ENCODE results near the gene SH3GL1. TPM values are rescaled to one million over a fixed set of nuclear protein-coding genes. Genes with fewer than 3 reads are reported as not detected.
A peak's percentile ranks its signal among the peaks of the same experiment; 100 is the strongest.

SH3GL1 gene
- polyA plus RNA-seq, 1 experiment = 40.2 TPM

DNA sequence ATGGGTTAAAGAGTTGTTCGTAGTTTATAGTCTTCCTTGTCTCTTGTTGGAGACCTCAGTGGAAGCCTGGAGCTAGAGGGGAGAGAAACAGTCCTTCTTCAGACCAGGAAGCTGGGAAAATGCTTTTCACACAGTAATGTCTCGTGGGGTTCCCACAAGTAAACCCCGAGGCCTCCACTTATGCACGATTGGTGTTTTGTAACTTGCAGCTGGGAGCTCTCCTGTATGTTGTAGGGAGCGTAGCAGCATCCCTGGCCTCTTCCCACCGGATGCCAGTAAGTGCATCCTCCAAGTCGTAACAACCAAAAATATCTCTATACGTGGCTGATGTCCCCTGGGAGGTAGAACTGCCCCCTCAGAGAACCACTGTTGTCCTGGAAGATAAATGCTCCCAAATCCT, 5.6 kb upstream of the SH3GL1 start:
- CTCF ChIA-PET = no interaction called here
- no peaks in the 10 kb centered on the region for H3K9me3 ChIP-seq (ENCODE audit: control insufficient read depth, insufficient read depth, low read length)
- TF ChIP-seq, protein P1, sequence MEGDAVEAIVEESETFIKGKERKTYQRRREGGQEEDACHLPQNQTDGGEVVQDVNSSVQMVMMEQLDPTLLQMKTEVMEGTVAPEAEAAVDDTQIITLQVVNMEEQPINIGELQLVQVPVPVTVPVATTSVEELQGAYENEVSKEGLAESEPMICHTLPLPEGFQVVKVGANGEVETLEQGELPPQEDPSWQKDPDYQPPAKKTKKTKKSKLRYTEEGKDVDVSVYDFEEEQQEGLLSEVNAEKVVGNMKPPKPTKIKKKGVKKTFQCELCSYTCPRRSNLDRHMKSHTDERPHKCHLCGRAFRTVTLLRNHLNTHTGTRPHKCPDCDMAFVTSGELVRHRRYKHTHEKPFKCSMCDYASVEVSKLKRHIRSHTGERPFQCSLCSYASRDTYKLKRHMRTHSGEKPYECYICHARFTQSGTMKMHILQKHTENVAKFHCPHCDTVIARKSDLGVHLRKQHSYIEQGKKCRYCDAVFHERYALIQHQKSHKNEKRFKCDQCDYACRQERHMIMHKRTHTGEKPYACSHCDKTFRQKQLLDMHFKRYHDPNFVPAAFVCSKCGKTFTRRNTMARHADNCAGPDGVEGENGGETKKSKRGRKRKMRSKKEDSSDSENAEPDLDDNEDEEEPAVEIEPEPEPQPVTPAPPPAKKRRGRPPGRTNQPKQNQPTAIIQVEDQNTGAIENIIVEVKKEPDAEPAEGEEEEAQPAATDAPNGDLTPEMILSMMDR (IDR thresholded peaks at IDR 0.05; ENCODE audit: low read depth, low read length) = no peak
- no peak overlapping the region for H3K4me3 ChIP-seq (ENCODE audit: low read depth, low read length)
- no peak overlapping the region for H3K27ac ChIP-seq (ENCODE audit: low read depth, low read length)
- no peaks in the 10 kb centered on the region for H3K27me3 ChIP-seq (ENCODE audit: control insufficient read depth, insufficient read depth, low read length)
- DNase-seq (ENCODE audit: low read depth, low spot score) = no peak
- POLR2A ChIA-PET = no interaction called here

DNA sequence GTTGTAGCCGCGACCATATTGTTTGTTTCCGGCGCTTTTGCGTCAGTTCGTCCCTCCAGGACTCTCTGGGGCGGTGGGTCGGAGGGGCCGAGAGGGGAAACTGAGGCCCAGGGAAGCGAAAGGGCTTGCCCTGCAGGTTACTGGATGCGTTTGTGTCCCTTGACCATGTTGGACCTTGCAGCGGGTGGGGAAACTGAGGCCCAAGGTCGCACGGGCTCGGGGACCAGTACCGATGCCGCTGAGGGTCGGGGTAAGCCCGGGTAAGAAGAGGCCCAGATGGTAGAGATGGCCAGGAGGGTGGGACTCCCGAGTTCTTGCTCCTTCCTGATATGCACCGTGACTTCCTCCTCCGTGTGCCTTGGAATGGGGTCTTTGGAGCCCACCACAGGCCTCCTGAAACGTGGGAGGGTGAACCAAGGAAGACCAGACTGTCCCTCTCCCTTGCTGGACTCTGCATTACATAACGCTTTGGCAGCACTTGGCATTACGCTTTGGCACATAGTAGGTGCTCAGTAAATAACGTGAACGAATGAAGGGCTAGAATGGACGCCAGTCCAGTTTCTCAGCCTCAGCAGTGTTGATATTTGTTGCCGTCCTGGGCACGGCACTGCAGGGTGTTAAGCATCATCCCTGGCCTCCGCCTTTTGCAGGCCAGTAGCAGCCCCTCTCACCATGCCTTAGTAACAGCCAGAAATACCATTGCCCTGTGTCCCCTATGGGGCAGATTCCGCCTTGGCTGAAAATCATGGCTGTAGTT, 2.8 kb upstream of the SH3GL1 start:
- no peak for DNase-seq (ENCODE audit: low read depth, low spot score)
- ChIA-PET CTCF (interaction anchor here (1.1 kb wide), 1 partner anchor 26 kb away, joined by 3 read pairs; no protein-coding TSS in a partner anchor), POLR2A (interaction anchor here (1.2 kb wide), 1 partner anchor 11 kb away, joined by 8 read pairs; no protein-coding TSS in a partner anchor)
- H3K27ac ChIP-seq (ENCODE audit: low read depth, low read length) = no peak overlapping the region
- H3K9me3 ChIP-seq (ENCODE audit: control insufficient read depth, insufficient read depth, low read length) = no peaks in the 10 kb centered on the region
- no peaks in the 10 kb centered on the region for H3K27me3 ChIP-seq (ENCODE audit: control insufficient read depth, insufficient read depth, low read length)
- TF ChIP-seq, protein P1 (IDR thresholded peaks at IDR 0.05; ENCODE audit: low read depth, low read length) = no peak
- H3K4me3 ChIP-seq (ENCODE audit: low read depth, low read length) = peak overlapping the region; percentile 85

DNA sequence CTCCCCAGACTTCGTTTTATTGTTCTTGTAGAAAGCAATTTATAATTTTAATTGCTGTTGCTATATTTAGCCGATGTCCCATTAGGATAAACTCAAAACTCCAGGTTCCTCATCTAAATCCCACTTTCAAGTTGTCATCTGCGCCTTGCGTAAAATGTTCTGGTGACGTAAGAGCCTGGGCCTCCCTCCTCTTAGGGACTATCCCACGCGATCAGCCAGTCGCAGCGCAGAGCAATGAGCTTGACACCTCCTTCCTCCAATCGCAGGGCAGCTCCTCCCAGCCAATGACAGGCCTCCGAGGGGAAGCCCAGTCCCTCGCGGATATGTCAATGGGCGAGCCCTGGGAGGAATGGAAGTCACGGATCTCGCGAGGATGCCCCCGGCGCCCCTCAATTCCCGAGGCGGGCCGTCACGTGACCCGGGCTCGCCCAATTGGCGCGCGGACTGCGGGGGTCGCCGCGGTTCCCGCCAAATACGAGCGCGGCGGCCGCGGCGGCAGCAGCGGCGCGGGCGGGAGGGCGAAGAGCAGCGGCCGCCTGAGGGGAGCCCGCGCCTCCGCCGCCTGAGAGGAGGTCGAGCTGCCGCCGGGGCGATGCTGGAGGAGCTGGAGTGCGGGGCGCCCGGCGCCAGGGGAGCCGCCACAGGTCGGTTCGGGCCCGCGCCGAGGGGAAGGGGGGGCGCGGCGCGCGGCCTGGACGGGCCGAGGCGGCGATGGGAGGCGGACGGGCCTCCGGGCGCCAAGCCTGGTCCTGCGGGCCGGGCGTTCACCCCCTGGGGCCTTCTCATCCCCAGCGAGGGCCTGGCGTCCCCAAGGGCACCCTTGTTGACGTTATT, 2.0 kb upstream of the SH3GL1 start, which contains the start of gene CHAF1A:
TSS of gene CHAF1A (plus strand) at position 470 of the 834 bp plus-strand sequence. CDS start at position 593, 123 bp downstream.
- H3K4me3 ChIP-seq (ENCODE audit: low read depth, low read length) = peak within 1 kb of the TSS; percentile 85
- CTCF ChIA-PET = interaction anchor here (0.5 to 1.3 kb wide), 13 partner anchors 8 to 1287 kb away, joined by 3 to 7 read pairs (median 4); partner anchors contain the start of gene RPL36
- H3K9me3 ChIP-seq (ENCODE audit: control insufficient read depth, insufficient read depth, low read length) = no peaks in the 10 kb centered on the region
- TF ChIP-seq, protein P1 (IDR thresholded peaks at IDR 0.05; ENCODE audit: low read depth, low read length) = no peak
- POLR2A ChIA-PET = interaction anchor here (0.6 to 1.2 kb wide), 8 partner anchors 12 to 71 kb away, joined by 3 to 9 read pairs (median 4); no protein-coding TSS in a partner anchor
- DNase-seq (ENCODE audit: low read depth, low spot score) = peak; percentile 100
- H3K27ac ChIP-seq (ENCODE audit: low read depth, low read length) = peak within 1 kb of the TSS; percentile 63
- no peaks in the 10 kb centered on the region for H3K27me3 ChIP-seq (ENCODE audit: control insufficient read depth, insufficient read depth, low read length)

DNA sequence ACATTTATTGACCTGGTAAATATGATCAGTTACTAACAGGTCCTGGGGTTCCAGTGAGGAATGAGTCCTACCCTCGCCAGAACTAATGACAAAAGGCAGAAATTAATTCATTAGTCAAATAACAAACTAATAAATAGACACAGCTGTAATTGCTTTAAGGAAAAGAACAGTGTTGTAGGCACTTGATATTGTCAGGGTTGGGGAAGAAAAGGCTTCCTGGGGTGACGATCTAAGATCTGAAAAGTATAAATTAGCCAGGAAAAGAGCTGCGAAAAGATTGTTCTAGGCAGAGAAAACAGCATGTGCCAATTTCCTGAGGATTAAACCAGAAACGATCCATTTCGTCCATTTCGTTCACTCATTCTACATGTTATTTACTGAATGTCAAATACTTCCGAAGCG, 1.4 kb upstream of the SH3GL1 start:
- TF ChIP-seq, protein P1 (IDR thresholded peaks at IDR 0.05; ENCODE audit: low read depth, low read length) = no peak
- no peaks in the 10 kb centered on the region for H3K27me3 ChIP-seq (ENCODE audit: control insufficient read depth, insufficient read depth, low read length)
- peak overlapping the region; percentile 63 for H3K27ac ChIP-seq (ENCODE audit: low read depth, low read length)
- no peaks in the 10 kb centered on the region for H3K9me3 ChIP-seq (ENCODE audit: control insufficient read depth, insufficient read depth, low read length)
- ChIA-PET POLR2A (interaction anchor here (0.6 to 1.2 kb wide), 8 partner anchors 11 to 71 kb away, joined by 3 to 9 read pairs (median 4); no protein-coding TSS in a partner anchor), CTCF (interaction anchor here (0.9 to 2.0 kb wide), 13 partner anchors 11 to 414 kb away, joined by 3 to 50 read pairs (median 4); no protein-coding TSS in a partner anchor)
- no peak for DNase-seq (ENCODE audit: low read depth, low spot score)
- H3K4me3 ChIP-seq (ENCODE audit: low read depth, low read length) = peak overlapping the region; percentile 56

Data from AG04450 (cell line).